Subcutaneous abdominal adipose tissue (tissue), 5 donors: ENCODE data around the gene PLCB4.

Source experiments
- H3K27ac ChIP-seq: one replicate; pipeline ENCODE4 v1.7.0; 2013; ENCODE audit warnings: low read depth, mild to moderate bottlenecking, inconsistent platforms, low read length, moderate library complexity
- H3K27me3 ChIP-seq, 5 donors: one replicate each; pipeline ENCODE4 v1.7.0; 2013; ENCODE audit warnings: low read length in 5 of 5, inconsistent platforms in 1 of 5; ENCODE audit not compliant: control insufficient read depth in 5 of 5, insufficient read depth in 4 of 5
- H3K36me3 ChIP-seq, 5 donors: one replicate each; pipeline ENCODE4 v1.7.0; 2013; ENCODE audit warnings: low read length in 5 of 5; ENCODE audit not compliant: control insufficient read depth in 5 of 5, insufficient read depth in 5 of 5
- H3K4me1 ChIP-seq, 5 donors: one replicate each; pipeline ENCODE4 v1.7.0; 2013; ENCODE audit warnings: low read length in 5 of 5, mild to moderate bottlenecking in 3 of 5, moderate library complexity in 1 of 5; ENCODE audit not compliant: control insufficient read depth in 5 of 5, insufficient read depth in 5 of 5
- H3K4me3 ChIP-seq, 5 donors: one replicate each; pipeline ENCODE4 v1.7.0; 2013; ENCODE audit warnings: low read length in 5 of 5, low read depth in 1 of 5
- H3K9ac ChIP-seq, 5 donors: one replicate each; pipeline ENCODE4 v1.7.0; 2013; ENCODE audit warnings: low read length in 5 of 5, mild to moderate bottlenecking in 4 of 5, moderate library complexity in 3 of 5
- H3K9me3 ChIP-seq, 5 donors: one replicate each; pipeline ENCODE4 v1.7.0; 2013; ENCODE audit warnings: low read length in 5 of 5; ENCODE audit not compliant: control insufficient read depth in 5 of 5
- donor health status: healthy.
- donor health status: healthy.
- donor health status: healthy.
- donor health status: healthy.
- donor health status: healthy.

PLCB4 gene

DNA sequence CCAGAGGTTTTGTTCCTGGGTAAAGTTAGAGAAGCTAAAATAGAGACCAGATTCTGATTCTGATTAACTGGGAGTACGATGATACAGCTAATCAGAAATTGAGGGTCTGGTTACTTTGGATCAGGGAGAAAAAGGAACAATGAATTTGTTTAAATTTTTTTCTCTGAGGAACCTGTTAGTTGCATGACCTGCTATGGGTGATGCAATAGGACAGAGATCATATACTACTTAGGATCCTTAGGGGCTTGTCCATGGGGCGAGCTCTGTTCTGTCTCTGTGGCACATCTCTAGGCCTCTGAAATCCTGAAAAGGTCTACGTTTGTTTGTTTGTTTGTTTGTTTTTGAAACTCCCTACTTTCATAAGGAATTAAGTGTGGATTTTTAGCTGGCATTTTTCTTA, 279.4 kb downstream of the PLCB4 start:
- Histone ChIP-seq H3K9me3 (no peaks in the 10 kb centered on the region), H3K27ac (no peak overlapping the region), H3K27me3 (peaks cover 0 to 2% (median 0%) of the 10 kb centered on the region in 5 donors), H3K9ac (no peak overlapping the region), H3K4me3 (no peak overlapping the region), H3K4me1 (peaks cover 0 to 17% (median 0%) of the 10 kb centered on the region in 5 donors), H3K36me3 (no peaks in the 10 kb centered on the region)

DNA sequence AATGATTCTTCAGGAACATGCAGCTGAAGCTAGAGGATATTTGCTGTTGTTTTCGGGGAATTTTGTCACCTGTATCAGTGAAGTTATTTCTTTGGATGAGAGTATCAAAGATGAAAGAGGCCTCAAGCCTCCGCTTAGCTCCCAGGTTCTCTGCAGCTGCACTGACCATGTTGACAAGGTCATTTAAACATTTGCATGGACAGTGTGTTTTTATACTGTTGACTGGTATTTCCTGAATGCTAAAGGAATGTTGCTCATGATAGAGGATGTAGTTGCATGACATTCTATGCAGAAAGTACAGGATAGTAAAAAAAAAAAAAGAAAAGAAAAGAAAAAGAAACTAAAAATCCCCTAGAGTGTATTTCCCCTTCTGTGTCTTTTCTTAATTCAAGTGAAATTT, 279.9 kb downstream of the PLCB4 start:
- H3K27ac ChIP-seq: no peak overlapping the region
- no peak overlapping the region for H3K9ac ChIP-seq
- H3K27me3 ChIP-seq: peaks cover 0 to 2% (median 0%) of the 10 kb centered on the region in 5 donors
- H3K36me3 ChIP-seq: no peaks in the 10 kb centered on the region
- H3K4me3 ChIP-seq: no peak overlapping the region
- peaks cover 0 to 14% (median 0%) of the 10 kb centered on the region in 5 donors for H3K4me1 ChIP-seq
- no peaks in the 10 kb centered on the region for H3K9me3 ChIP-seq

DNA sequence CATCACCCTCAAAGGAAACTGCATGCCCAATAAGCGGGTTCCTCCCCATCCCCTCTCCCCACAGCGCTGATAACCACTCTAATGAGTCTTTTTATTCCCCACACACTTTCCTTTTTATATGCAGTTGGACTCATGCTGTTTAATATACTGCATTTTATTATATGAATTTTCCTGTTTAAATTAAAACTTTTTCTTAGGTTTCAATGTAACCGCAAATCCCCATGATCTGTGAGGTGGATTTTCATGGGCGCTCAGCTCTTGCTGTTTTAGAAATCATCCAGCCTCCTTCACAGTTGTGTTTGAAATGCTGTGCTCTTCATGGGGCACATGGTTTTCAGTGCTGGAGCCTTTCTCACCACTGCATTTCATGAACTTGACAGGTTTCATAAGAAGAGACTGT, 280.4 kb downstream of the PLCB4 start:
- Histone ChIP-seq H3K9me3 (no peaks in the 10 kb centered on the region), H3K27ac (no peak overlapping the region), H3K4me3 (no peak overlapping the region), H3K36me3 (no peaks in the 10 kb centered on the region), H3K9ac (no peak overlapping the region), H3K27me3 (peaks cover 0 to 2% (median 0%) of the 10 kb centered on the region in 5 donors), H3K4me1 (peaks cover 0 to 9% (median 0%) of the 10 kb centered on the region in 5 donors)

DNA sequence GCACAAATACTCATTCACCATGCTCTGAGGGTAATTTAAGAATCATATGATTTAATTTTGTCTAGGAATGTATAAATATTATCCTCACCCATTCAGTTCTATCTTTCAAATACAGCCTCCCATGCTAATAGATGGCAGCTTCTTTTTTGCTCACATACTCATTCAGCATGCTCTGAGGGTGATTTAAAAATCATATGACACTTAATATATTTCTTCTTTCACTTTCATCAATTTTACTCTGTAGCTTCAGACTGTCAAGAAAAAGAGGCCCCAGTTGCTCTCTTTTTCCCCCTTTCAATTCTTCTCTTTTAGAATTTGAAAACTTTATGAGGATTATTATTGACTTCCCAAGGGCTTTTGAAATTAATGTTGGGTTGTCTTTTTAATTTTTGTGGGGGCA, 283.9 kb downstream of the PLCB4 start:
- no peak overlapping the region for H3K9ac ChIP-seq
- no peaks in the 10 kb centered on the region for H3K4me1 ChIP-seq
- H3K27me3 ChIP-seq: peaks cover 0 to 2% (median 0%) of the 10 kb centered on the region in 5 donors
- H3K4me3 ChIP-seq: no peak overlapping the region
- no peaks in the 10 kb centered on the region for H3K36me3 ChIP-seq
- no peak overlapping the region for H3K27ac ChIP-seq
- H3K9me3 ChIP-seq: no peaks in the 10 kb centered on the region

DNA sequence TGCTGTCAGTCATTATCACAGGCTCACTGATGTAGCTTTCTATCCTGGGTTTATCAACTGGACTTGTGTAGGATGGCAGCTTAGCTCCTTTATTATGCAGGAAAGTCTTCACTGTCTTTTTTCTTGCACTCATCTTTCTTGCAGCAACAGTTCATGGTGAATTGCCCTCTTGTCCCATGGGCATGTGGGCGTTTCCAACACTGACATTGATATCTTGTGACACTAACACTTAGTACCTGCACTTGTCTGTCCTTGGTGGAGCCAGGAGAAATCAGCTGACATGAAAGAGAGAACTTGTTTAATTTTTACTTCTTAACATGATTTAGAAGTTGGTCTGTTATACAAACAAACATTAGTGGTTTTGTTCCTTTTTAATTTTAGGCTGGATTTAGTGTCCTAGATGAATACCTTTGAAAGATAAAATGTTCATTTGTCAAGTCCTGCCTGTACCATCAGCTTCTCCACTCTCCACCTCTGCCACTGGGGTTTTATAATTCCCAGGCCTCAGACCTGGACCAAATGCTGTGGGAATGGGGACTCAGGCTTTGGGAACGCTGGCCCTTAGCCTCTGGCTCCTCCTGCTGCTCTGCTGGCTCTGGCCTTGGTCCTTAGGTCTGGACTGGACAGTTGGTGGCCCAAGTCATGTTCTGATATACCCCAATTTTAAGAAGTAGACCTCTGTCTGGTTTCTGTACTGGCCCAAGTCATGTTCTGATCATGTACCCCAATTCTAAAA, 284.5 kb downstream of the PLCB4 start:
- H3K9me3 ChIP-seq: no peaks in the 10 kb centered on the region
- no peak overlapping the region for H3K27ac ChIP-seq
- H3K36me3 ChIP-seq: no peaks in the 10 kb centered on the region
- H3K4me3 ChIP-seq: no peak overlapping the region
- H3K9ac ChIP-seq: no peak overlapping the region
- no peaks in the 10 kb centered on the region for H3K27me3 ChIP-seq
- no peaks in the 10 kb centered on the region for H3K4me1 ChIP-seq

DNA sequence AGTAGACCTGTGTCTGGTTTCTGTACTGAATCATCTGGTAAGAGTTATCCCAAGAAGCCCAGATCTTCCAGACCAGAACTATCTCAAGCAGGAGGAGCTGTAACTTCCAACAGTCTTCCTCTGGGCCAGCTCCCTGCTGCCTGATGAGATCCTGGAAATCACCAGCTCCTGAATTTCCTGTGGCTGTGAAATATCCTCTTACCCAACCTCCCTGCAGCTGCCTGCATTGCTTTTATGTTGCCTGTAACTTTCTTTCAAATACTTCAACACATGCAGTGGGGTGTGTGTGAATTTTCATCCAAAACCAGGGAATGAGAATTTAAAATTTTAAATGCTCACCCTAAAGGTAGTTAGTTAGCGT, 285.0 kb downstream of the PLCB4 start:
- Histone ChIP-seq H3K27ac (no peak overlapping the region), H3K27me3 (no peaks in the 10 kb centered on the region), H3K9me3 (no peaks in the 10 kb centered on the region), H3K9ac (no peak overlapping the region), H3K4me3 (no peak overlapping the region), H3K4me1 (no peaks in the 10 kb centered on the region), H3K36me3 (no peaks in the 10 kb centered on the region)

DNA sequence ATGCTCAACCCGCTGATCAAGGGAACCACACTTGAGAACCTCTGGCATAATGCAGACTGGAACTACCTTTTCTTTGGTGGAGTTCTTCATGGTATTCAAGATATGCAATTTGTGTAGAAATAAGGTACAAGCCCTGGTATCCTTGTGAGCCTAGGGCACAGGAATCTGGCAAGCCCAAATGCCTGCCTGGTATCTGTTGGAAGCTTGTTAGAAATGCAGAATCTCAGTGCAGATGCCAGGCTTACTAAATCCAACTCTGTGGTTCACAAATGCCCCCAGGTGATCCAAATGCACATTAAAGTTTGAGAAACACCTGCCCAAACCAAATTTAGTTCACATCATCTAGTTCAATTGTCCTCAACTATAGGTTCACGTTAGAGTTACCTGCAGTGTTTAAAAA, 285.7 kb downstream of the PLCB4 start:
- H3K4me1 ChIP-seq: peaks cover 0 to 5% (median 3%) of the 10 kb centered on the region in 5 donors
- H3K27me3 ChIP-seq: no peaks in the 10 kb centered on the region
- H3K9me3 ChIP-seq: no peaks in the 10 kb centered on the region
- H3K27ac ChIP-seq: no peak overlapping the region
- H3K9ac ChIP-seq: no peak overlapping the region
- H3K36me3 ChIP-seq: no peaks in the 10 kb centered on the region
- H3K4me3 ChIP-seq: no peak overlapping the region

DNA sequence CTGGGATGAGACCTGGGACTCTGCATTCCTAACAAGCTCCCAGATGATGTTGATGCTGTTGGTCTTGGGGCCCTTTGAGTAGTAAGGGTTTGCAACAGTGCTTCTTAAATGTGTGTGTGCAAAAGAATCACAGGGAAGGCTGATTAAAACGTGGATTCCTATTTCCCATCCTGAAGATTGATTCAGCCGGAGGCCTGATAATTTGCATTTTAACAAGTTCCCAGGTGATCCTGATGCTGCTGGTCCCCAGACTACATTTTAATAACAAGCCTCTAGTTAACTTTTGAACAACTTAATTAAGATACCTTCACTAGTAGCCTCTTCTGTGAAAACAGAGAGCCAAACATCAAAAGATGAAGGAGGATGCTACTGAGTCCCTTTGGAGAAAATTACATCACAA, 289.1 kb downstream of the PLCB4 start:
- Histone ChIP-seq H3K27me3 (no peaks in the 10 kb centered on the region), H3K27ac (no peak overlapping the region), H3K9me3 (no peaks in the 10 kb centered on the region), H3K4me3 (no peak overlapping the region), H3K4me1 (peaks cover 0 to 10% (median 9%) of the 10 kb centered on the region in 5 donors), H3K36me3 (no peaks in the 10 kb centered on the region), H3K9ac (no peak overlapping the region)

DNA sequence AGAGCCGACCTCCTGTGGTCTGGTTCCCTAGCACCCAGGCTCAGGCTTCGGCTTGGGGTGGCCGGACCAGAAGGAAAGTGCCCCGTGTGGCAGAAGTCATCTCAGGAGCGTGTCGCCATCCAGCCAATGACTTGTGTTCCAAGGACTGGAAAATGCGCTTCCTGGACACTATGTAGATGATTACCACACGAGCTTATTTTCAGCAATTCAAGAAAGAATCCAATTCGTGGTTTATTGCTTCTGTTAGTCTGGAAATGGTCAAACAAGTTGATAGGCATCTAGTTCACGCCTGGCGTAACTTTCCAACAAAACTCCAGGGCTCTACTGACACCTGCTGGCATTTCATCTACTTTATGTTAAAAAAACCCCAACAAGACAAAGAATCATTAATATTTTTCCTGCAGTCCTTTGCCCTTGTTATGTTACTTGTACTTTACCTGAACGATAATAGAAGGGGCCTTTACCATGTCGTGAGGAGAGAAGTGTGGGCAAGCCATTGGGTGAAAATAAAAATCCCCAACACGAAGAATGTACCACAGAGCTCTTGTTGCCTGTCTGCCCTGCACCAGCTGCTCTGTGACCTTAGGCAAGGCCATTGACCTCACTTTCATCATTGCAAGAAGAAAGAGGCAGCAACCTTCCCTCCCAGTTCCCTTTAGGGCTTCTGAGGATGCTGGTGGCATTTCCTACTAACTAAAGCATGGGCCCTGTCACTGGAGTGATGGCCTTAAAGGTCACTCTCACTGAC, 290.8 kb downstream of the PLCB4 start:
- H3K27me3 ChIP-seq: no peaks in the 10 kb centered on the region
- H3K4me3 ChIP-seq: peak overlapping the region in 4 of 5 donors; percentile 1 to 44 (median 28)
- no peak overlapping the region for H3K27ac ChIP-seq
- H3K9me3 ChIP-seq: no peaks in the 10 kb centered on the region
- peaks cover 0 to 10% (median 9%) of the 10 kb centered on the region in 5 donors for H3K4me1 ChIP-seq
- no peaks in the 10 kb centered on the region for H3K36me3 ChIP-seq
- H3K9ac ChIP-seq: peak overlapping the region in 3 of 5 donors; percentile 9 to 41 (median 11)

DNA sequence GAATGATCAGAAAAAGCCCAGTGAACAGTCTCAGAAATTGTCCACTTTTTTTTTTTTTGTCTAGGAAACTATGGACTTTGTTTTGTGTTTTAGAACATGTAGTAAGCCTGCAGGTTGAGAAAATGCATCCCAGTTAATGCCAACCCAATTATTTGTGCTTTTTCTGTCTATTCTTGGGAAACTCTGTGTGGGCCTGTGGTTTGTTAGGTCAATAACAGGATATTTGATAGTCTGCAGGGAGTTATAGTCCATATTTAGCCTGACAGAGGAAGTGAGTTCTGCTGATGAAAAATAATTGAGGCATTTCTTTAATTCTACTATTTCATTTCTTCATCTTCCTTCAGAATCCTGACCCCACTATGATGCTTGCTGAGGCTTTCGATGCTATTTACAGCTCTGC, 291.5 kb downstream of the PLCB4 start:
- no peak overlapping the region for H3K9ac ChIP-seq
- H3K36me3 ChIP-seq: no peaks in the 10 kb centered on the region
- peaks cover 0 to 10% (median 9%) of the 10 kb centered on the region in 5 donors for H3K4me1 ChIP-seq
- H3K4me3 ChIP-seq: no peak overlapping the region
- no peaks in the 10 kb centered on the region for H3K9me3 ChIP-seq
- no peaks in the 10 kb centered on the region for H3K27me3 ChIP-seq
- H3K27ac ChIP-seq: no peak overlapping the region
